Endothelial cell of umbilical vein (primary cell): ENCODE data around the gene AQP3. TPM values are rescaled to one million over a fixed set of nuclear protein-coding genes. Genes with fewer than 3 reads are reported as not detected.

ENCODE experiments used
- BruUV-seq: library from RNA; stranded (reverse); fragments of 400-500 nt; replicated peaks from 2 replicates; lab custom pipeline; 2021; lab: Mats Ljungman, UMichigan
- CTCF ChIA-PET: fragments of 300-600, 350-600 bp; sonication (Branson Sonifier 250); formaldehyde crosslinking; loops from one replicate; lab custom pipeline; 2021; ENCODE audit warnings: antibody characterized with exemption, inconsistent platforms; lab: Charles Lee
- POLR2A ChIA-PET: fragments of 300-600, 350-600 bp; sonication (Branson Sonifier 250); formaldehyde crosslinking; loops from one replicate; lab custom pipeline; 2021; ENCODE audit warnings: antibody characterized with exemption, inconsistent platforms; lab: Charles Lee
- DNase-seq: peaks from one replicate; pipeline ENCODE4 v3.0.0-alpha.2; 2011; ENCODE audit warnings: low read depth, low spot score
- FAIRE-seq: peaks from 2 replicates; lab custom pipeline; 2011; peaks lifted over from hg19 to GRCh38; lab: Jason Lieb, UNC
- H2AFZ ChIP-seq: 2 replicates; pipeline ENCODE4 v1.6.0; 2012; ENCODE audit warnings: low read depth, low read length, control low read depth, inconsistent platforms
- H3K27ac ChIP-seq: 2 replicates; pipeline ENCODE4 v1.5.1; 2011; ENCODE audit warnings: low read depth, mild to moderate bottlenecking, control low read depth, low read length, moderate library complexity; ENCODE audit not compliant: insufficient read depth
- H3K27me3 ChIP-seq, 2 experiments: 2 replicates each; pipeline versions ENCODE4 v1.6.0 to v1.6.1; 2011; ENCODE audit warnings: low read length in 2 of 2, mixed read lengths in 1 of 2; ENCODE audit not compliant: control insufficient read depth in 2 of 2, insufficient read depth in 2 of 2
- H3K36me3 ChIP-seq, 2 experiments: 2 replicates in 1 of 2; 3 replicates in 1 of 2; pipeline ENCODE4 v1.5.1; 2011; ENCODE audit warnings: low read length in 2 of 2, mild to moderate bottlenecking in 1 of 2, moderate library complexity in 1 of 2; ENCODE audit not compliant: control insufficient read depth in 2 of 2, insufficient read depth in 2 of 2; ENCODE audit errors: extremely low read depth in 1 of 2
- H3K4me1 ChIP-seq: 3 replicates; pipeline ENCODE4 v1.5.1; 2011; ENCODE audit warnings: mild to moderate bottlenecking, low read length; ENCODE audit not compliant: control insufficient read depth, insufficient read depth; ENCODE audit errors: extremely low read depth
- H3K4me2 ChIP-seq: 2 replicates; pipeline ENCODE4 v1.6.1; 2011; ENCODE audit warnings: low read length, control low read depth, mixed read lengths; ENCODE audit not compliant: insufficient read depth
- H3K4me3 ChIP-seq, 3 experiments: fragments of 200-600 bp in 1 of 3; sonication (generic), shearing (Covaris generic) in 1 of 3; replicated peaks in 1 of 3; 2 replicates each; pipeline ENCODE4 v1.5.1; 2011 to 2016; ENCODE audit warnings: control low read depth in 3 of 3, low read length in 3 of 3, mild to moderate bottlenecking in 2 of 3, inconsistent platforms in 1 of 3, low read depth in 1 of 3, moderate library complexity in 1 of 3; ENCODE audit not compliant: insufficient read depth in 1 of 3
- H3K79me2 ChIP-seq: 2 replicates; pipeline ENCODE4 v1.6.0; 2012; ENCODE audit warnings: low read length, inconsistent platforms; ENCODE audit not compliant: control insufficient read depth, insufficient read depth
- H3K9ac ChIP-seq: replicated peaks from 2 replicates; pipeline ENCODE3; 2011; ENCODE audit warnings: low read length, control low read depth; ENCODE audit not compliant: insufficient read depth; ENCODE audit errors: extremely low read depth
- H3K9me1 ChIP-seq: replicated peaks from 3 replicates; pipeline ENCODE4 v1.6.0; 2011; ENCODE audit warnings: mild to moderate bottlenecking, low read length; ENCODE audit not compliant: control insufficient read depth, insufficient read depth; ENCODE audit errors: extremely low read depth
- H3K9me3 ChIP-seq: replicated peaks from 2 replicates; pipeline ENCODE4 v1.5.1; 2012; ENCODE audit warnings: low read length, inconsistent platforms; ENCODE audit not compliant: control insufficient read depth, insufficient read depth
- H4K20me1 ChIP-seq: replicated peaks from 2 replicates; pipeline ENCODE3; 2011; ENCODE audit warnings: mild to moderate bottlenecking, low read length; ENCODE audit not compliant: control insufficient read depth, insufficient read depth; ENCODE audit errors: extremely low read depth
- EZH2 ChIP-seq: IDR thresholded peaks from 2 replicates; pipeline ENCODE4 v1.6.1; 2012; ENCODE audit warnings: borderline replicate concordance, low read depth, mild to moderate bottlenecking, moderate library complexity, low read length, inconsistent platforms; ENCODE audit not compliant: severe bottlenecking
- FOS ChIP-seq: IDR thresholded peaks from 2 replicates; pipeline ENCODE4 v1.6.1; 2011; ENCODE audit warnings: mild to moderate bottlenecking, low read length, moderate library complexity, borderline replicate concordance; ENCODE audit not compliant: insufficient read depth
- GATA2 ChIP-seq: IDR thresholded peaks from 2 replicates; pipeline ENCODE4 v1.7.0; 2011; ENCODE audit warnings: low read depth, mild to moderate bottlenecking, moderate library complexity, mixed read lengths, low read length; ENCODE audit not compliant: insufficient read length, insufficient read depth
- JUN ChIP-seq: IDR thresholded peaks from 2 replicates; pipeline ENCODE4 v1.6.1; 2011; ENCODE audit warnings: borderline replicate concordance, low read depth; ENCODE audit not compliant: insufficient read length, insufficient read depth
- MYC ChIP-seq: IDR thresholded peaks from one replicate; pipeline ENCODE4 v1.6.1; 2011; ENCODE audit warnings: mild to moderate bottlenecking, low read depth, low read length
- POLR2A ChIP-seq: IDR thresholded peaks from 2 replicates; pipeline ENCODE4 v1.6.1; 2012; ENCODE audit warnings: low read depth, mild to moderate bottlenecking, control low read depth, low read length
- dilution Hi-C: fragments of 300-500 bp; cut with MboI; formaldehyde crosslinking; loops from one replicate; pipeline ENCODE4 v1.15.0; 2019; ENCODE audit warnings: low sequenced_read_pairs; ENCODE audit not compliant: extremely low pct_ligation_motif_present
- intact Hi-C: fragments of 100-400 bp; cut with micrococcal nuclease; formaldehyde crosslinking; loops from one replicate; pipeline ENCODE4 v1.10.0; 2022
- polyA plus RNA-seq, 4 experiments: library from polyadenylated mRNA; depleted of rRNA in 3 of 4; stranded (reverse) in 3 of 4; unstranded in 1 of 4; fragments of >200 nt; gene quantifications; 2 replicates each; pipeline versions ENCODE4 v1.2.1 to v1.2.3, GENCODE V29; 2011 to 2012; ENCODE audit warnings: missing spikeins in 1 of 4
- total RNA-seq: library from RNA; stranded (reverse); gene quantifications from 2 replicates; pipeline ENCODE4 v1.2.3, GENCODE V29; 2021
- TF ChIP-seq, protein P1 (sequence below), 2 donors: IDR thresholded peaks; 1 replicate in 1 of 2; 2 replicates in 1 of 2; pipeline ENCODE4 v1.5.1; 2011; ENCODE audit warnings: low read length in 2 of 2, mild to moderate bottlenecking in 2 of 2, moderate library complexity in 2 of 2, control low read depth in 1 of 2, inconsistent platforms in 1 of 2, low read depth in 1 of 2; ENCODE audit not compliant: insufficient read depth in 1 of 2; ENCODE audit errors: extremely low read depth in 1 of 2
- TF ChIP-seq, protein P2 (sequence below): IDR thresholded peaks from 2 replicates; pipeline ENCODE4 v1.6.1; 2011; ENCODE audit not compliant: insufficient read depth, insufficient read length

Gene AQP3
- total and polyA plus RNA-seq, 2 donors (not counting 3 experiments of a cell fraction or from before 2014, with no cell fraction given): 0.93 to 1.8 TPM

DNA sequence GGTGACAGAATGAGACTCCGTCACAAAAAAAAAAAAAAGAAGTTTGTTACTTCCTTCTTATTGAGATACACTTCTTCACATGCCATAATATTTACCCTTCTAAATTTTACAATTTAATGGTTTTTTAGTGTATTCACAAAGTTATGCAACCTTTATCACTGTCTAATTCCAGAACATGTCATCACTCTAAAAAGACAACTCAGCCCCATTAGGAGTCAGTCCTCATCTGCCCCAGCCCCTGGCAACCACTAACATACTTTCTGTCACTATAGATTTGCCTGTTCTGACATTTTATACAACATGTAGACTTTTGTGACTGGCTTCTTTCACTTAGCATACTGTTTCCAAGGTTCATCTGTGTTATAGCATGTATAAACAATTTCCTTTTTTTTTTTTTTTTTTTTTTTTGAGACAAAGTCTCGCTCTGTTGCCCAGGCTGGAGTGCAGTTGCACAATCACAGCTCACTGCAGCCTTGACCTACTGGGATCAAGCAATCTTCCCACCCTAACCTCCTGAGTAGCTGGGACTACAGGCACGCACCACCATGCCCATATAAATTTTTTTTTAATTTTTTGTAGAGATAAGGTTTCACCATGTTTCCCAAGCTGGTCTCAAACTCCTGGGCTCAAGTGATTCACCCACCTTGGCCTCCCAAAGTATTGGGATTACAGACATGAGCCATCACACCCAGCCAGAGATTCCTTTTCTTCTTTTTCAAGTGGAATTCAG, 18.0 kb downstream of the AQP3 start:
- Histone ChIP-seq H3K9ac (no peak overlapping the region), H3K9me3 (no peaks in the 10 kb centered on the region), H3K9me1 (no peaks in the 10 kb centered on the region), H3K4me3 (no peak overlapping the region), H3K79me2 (no peaks in the 10 kb centered on the region), H4K20me1 (no peaks in the 10 kb centered on the region), H3K27me3 (no peaks in the 10 kb centered on the region), H3K4me2 (no peak overlapping the region), H3K27ac (no peak overlapping the region), H3K36me3 (no peaks in the 10 kb centered on the region), H3K4me1 (no peaks in the 10 kb centered on the region), H2AFZ (no peak overlapping the region)
- CTCF ChIA-PET: no interaction called here
- POLR2A ChIA-PET: no interaction called here
- dilution Hi-C loops: no loop called here
- DNase-seq: no peak
- FAIRE-seq: no peak
- intact Hi-C loops: no loop called here
- no TSS peak for BruUV-seq
- TF ChIP-seq JUN: no peak
- TF ChIP-seq, protein P1, sequence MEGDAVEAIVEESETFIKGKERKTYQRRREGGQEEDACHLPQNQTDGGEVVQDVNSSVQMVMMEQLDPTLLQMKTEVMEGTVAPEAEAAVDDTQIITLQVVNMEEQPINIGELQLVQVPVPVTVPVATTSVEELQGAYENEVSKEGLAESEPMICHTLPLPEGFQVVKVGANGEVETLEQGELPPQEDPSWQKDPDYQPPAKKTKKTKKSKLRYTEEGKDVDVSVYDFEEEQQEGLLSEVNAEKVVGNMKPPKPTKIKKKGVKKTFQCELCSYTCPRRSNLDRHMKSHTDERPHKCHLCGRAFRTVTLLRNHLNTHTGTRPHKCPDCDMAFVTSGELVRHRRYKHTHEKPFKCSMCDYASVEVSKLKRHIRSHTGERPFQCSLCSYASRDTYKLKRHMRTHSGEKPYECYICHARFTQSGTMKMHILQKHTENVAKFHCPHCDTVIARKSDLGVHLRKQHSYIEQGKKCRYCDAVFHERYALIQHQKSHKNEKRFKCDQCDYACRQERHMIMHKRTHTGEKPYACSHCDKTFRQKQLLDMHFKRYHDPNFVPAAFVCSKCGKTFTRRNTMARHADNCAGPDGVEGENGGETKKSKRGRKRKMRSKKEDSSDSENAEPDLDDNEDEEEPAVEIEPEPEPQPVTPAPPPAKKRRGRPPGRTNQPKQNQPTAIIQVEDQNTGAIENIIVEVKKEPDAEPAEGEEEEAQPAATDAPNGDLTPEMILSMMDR (IDR thresholded peaks at IDR 0.05; ENCODE audit: extremely low read depth in 1 of 2, insufficient read depth in 1 of 2, low read depth in 1 of 2, low read length in 2 of 2): no peak
- no peak for TF ChIP-seq GATA2
- no peak for TF ChIP-seq FOS
- no peak for TF ChIP-seq MYC
- TF ChIP-seq, protein P2, sequence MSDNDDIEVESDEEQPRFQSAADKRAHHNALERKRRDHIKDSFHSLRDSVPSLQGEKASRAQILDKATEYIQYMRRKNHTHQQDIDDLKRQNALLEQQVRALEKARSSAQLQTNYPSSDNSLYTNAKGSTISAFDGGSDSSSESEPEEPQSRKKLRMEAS: no peak
- no peak for TF ChIP-seq POLR2A
- no peak for TF ChIP-seq EZH2
